Measurements from ENCODE around the gene BTNL9. TPM values are rescaled to one million over a fixed set of nuclear protein-coding genes. Genes with fewer than 3 reads are reported as not detected.

The BTNL9 gene
- total and polyA plus RNA-seq, 12 donors, result 4.2 to 62.7 (median 17.6) TPM

- Histone ChIP-seq H3K4me1 (replicated peaks in 1 of 2) (peaks cover 0 to 9% of the 10 kb centered on the region in 2 donors), H3K27ac (peak overlapping the region in 1 of 5 donors; percentile 42), H3K9me3 (replicated peaks in 1 of 3) (no peaks in the 10 kb centered on the region), H3K27me3 (peaks cover 60% of the 10 kb centered on the region), H3K36me3 (replicated peaks in 1 of 2) (no peaks in the 10 kb centered on the region), H3K4me3 (peak overlapping the region in 1 of 4 donors; percentile 58)
- DNase-seq, result peak in 2 of 7 donors; percentile 13 to 36
- TF ChIP-seq CTCF (IDR thresholded peaks at IDR 0.05), result no peak
- TF ChIP-seq POLR2A (IDR thresholded peaks at IDR 0.05), result no peak
- intact Hi-C loops (cut with DNase I), result no loop called here
- 3 to 4% (median 4%) methylated on average over 23 to 45 of the region's 45 CpGs for WGBS, 4 donors
Observed at GRCh38 chr5:181053488-181054121, 13.5 kb downstream of the BTNL9 start.

- Histone ChIP-seq H3K36me3 (replicated peaks in 1 of 2) (no peaks in the 10 kb centered on the region), H3K4me1 (replicated peaks in 1 of 2) (peaks cover 0 to 9% of the 10 kb centered on the region in 2 donors), H3K4me3 (peak overlapping the region in 1 of 4 donors; percentile 58), H3K27ac (peak overlapping the region in 1 of 5 donors; percentile 42), H3K27me3 (peaks cover 59% of the 10 kb centered on the region), H3K9me3 (replicated peaks in 1 of 3) (no peaks in the 10 kb centered on the region)
- TF ChIP-seq CTCF (IDR thresholded peaks at IDR 0.05) (no peak), POLR2A (IDR thresholded peaks at IDR 0.05) (no peak)
- intact Hi-C loops (cut with DNase I), result no loop called here
- 33 to 41% (median 38%) methylated on average over 7 of the region's 7 CpGs for WGBS, 4 donors
- DNase-seq, result no peak
Observed at GRCh38 chr5:181054138-181054537, 14.1 kb downstream of the BTNL9 start.

GRCh38 chr5:181054871-181055459 is 14.9 kb downstream of the BTNL9 start:
- H3K4me3 ChIP-seq, result no peak overlapping the region
- 55 to 60% (median 57%) methylated on average over 3 to 7 of the region's 7 CpGs for WGBS, 4 donors

GRCh38 chr5:181056431-181056830 is 16.4 kb downstream of the BTNL9 start:
- no peak for DNase-seq
- intact Hi-C loops (cut with DNase I), result no loop called here

More at GRCh38 chr5:181054871-181055459, 14.9 kb downstream of the BTNL9 start:
- Histone ChIP-seq H3K27me3 (peaks cover 59% of the 10 kb centered on the region), H3K27ac (no peak overlapping the region), H3K4me1 (replicated peaks in 1 of 2) (peaks cover 0 to 9% of the 10 kb centered on the region in 2 donors), H3K36me3 (replicated peaks in 1 of 2) (no peaks in the 10 kb centered on the region), H3K9me3 (replicated peaks in 1 of 3) (no peaks in the 10 kb centered on the region)
- TF ChIP-seq POLR2A (IDR thresholded peaks at IDR 0.05), result no peak
- no peak for TF ChIP-seq CTCF (IDR thresholded peaks at IDR 0.05)
- intact Hi-C loops (cut with DNase I), result no loop called here
- DNase-seq, result no peak

More at GRCh38 chr5:181056431-181056830, 16.4 kb downstream of the BTNL9 start:
- no peak overlapping the region for H3K4me3 ChIP-seq
- TF ChIP-seq POLR2A (IDR thresholded peaks at IDR 0.05) (no peak), CTCF (IDR thresholded peaks at IDR 0.05) (no peak)
- no peaks in the 10 kb centered on the region for H3K36me3 ChIP-seq (replicated peaks in 1 of 2)
- H3K9me3 ChIP-seq (replicated peaks in 1 of 3), result no peaks in the 10 kb centered on the region
- no peak overlapping the region for H3K27ac ChIP-seq
- H3K4me1 ChIP-seq (replicated peaks in 1 of 2), result peaks cover 0 to 9% of the 10 kb centered on the region in 2 donors
- 74 to 84% (median 78%) methylated on average over 8 of the region's 8 CpGs for WGBS, 4 donors
- peaks cover 66% of the 10 kb centered on the region for H3K27me3 ChIP-seq
